HAP-1 (cell line): ENCODE data around the gene ZDHHC11B.
"Not testable (repeated sequence)": the region's sequence is repeated elsewhere in the genome, so short reads cannot be mapped to it uniquely, and the experiment has no call there.

Experiments used
- DNase-seq, 2 experiments: peaks; one replicate each; pipeline ENCODE4 v3.0.0-alpha.2; 2016 to 2020; ENCODE audit warnings: low spot score in 2 of 2
- H3K27me3 ChIP-seq: fragments of 250-450 bp; sonication (Bioruptor Pico); 2 replicates; pipeline ENCODE4 v1.5.1; 2020; ENCODE audit warnings: low read depth, mild to moderate bottlenecking, moderate library complexity
- H3K36me3 ChIP-seq: fragments of 250-450 bp; sonication (Bioruptor Pico); replicated peaks from 2 replicates; pipeline ENCODE4 v1.5.1; 2020; ENCODE audit warnings: mild to moderate bottlenecking
- H3K4me1 ChIP-seq: fragments of 250-450 bp; sonication (Bioruptor Pico); 2 replicates; pipeline ENCODE4 v1.5.1; 2020; ENCODE audit warnings: mild to moderate bottlenecking
- H3K4me3 ChIP-seq: fragments of 250-450 bp; sonication (Bioruptor Pico); 2 replicates; pipeline ENCODE4 v1.5.1; 2020; ENCODE audit warnings: mild to moderate bottlenecking, moderate library complexity
- H3K9me3 ChIP-seq: fragments of 250-450 bp; sonication (Bioruptor Pico); 2 replicates; pipeline ENCODE4 v1.5.1; 2020; ENCODE audit warnings: mild to moderate bottlenecking, moderate library complexity
- in situ Hi-C: fragments of 300-500 bp; cut with MboI; formaldehyde crosslinking; loops from 3 replicates; pipeline ENCODE4 v1.14.3; 2020; ENCODE audit warnings: low sequenced_read_pairs, inconsistent platforms, mixed read lengths

ZDHHC11B gene

DNA sequence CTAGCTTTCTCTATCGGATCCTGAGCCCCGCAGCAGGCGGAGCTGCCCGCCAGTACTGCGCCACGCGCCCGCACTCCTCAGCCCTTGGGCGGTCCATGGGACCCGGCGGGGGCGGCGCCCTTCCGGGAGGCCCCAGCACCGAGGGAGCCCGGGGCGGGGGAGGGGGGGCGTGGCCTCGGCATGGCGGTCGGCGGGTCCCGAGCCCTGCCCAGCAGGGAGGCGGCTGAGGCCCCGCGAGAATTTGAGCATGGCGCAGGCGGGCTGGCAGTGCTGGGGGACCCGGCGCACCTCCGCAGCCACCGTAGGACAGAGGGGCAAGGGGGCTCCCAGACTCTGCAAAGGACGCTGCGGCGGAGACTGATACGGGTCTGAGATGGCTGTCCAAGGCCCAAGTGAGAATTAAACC, 6.8 kb downstream of the ZDHHC11B start:
- no peaks in the 10 kb centered on the region for H3K27me3 ChIP-seq
- peak in 1 of 2 experiments; percentile 17 for DNase-seq
- in situ Hi-C loops: loop anchor here (5.0 kb wide), 1 partner anchor 95 kb away; no protein-coding TSS in a partner anchor
- no peak overlapping the region for H3K4me3 ChIP-seq
- H3K4me1 ChIP-seq: no peaks in the 10 kb centered on the region
- no peaks in the 10 kb centered on the region for H3K36me3 ChIP-seq
- no peaks in the 10 kb centered on the region for H3K9me3 ChIP-seq

DNA sequence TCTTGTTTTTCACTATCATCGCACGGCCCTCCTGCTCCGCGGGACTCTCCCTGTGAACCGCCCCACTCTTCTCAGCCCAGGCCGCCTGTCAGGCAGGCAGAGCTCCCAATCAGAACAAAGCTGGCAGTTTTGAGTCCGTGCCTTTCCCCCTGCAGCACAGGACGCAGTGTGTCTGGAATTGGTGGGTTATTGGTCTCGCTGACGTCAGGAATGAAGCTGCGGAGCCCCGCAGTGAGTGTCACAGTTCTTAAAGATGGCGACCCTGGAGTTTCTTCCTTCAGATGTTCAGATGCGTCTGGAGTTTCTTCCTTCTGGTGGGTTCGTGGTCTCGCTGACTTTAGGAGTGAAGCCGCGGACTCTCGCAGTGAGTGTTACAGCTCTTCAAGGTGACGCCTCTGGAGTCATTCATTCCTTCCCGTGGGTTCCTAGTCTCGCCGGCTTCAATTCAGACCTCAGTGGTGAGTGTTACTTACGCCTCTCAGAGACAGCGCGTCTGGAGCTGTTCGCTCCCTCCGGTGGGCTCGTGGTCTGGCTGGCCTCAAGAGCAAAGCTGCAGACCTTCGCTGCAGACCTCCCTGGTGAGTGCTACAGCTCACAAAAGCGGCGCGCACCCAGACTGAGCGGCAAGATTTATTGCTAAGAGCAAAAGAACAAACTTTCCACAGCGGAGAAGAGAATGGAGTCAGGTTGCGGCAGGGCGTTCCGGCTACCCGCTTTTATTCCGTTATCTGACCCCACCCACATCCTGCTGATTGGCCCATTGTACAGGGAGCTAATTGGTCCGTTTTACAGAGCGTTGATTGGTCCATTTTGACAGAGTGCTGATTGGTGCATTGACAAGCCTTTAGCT, 7.4 kb downstream of the ZDHHC11B start:
- Histone ChIP-seq H3K27me3 (no peaks in the 10 kb centered on the region), H3K9me3 (no peaks in the 10 kb centered on the region), H3K4me3 (no peak overlapping the region), H3K4me1 (no peaks in the 10 kb centered on the region), H3K36me3 (no peaks in the 10 kb centered on the region)
- in situ Hi-C loops: loop anchor here (5.0 kb wide), 1 partner anchor 95 kb away; no protein-coding TSS in a partner anchor
- DNase-seq: peak in 1 of 2 experiments; percentile 15

DNA sequence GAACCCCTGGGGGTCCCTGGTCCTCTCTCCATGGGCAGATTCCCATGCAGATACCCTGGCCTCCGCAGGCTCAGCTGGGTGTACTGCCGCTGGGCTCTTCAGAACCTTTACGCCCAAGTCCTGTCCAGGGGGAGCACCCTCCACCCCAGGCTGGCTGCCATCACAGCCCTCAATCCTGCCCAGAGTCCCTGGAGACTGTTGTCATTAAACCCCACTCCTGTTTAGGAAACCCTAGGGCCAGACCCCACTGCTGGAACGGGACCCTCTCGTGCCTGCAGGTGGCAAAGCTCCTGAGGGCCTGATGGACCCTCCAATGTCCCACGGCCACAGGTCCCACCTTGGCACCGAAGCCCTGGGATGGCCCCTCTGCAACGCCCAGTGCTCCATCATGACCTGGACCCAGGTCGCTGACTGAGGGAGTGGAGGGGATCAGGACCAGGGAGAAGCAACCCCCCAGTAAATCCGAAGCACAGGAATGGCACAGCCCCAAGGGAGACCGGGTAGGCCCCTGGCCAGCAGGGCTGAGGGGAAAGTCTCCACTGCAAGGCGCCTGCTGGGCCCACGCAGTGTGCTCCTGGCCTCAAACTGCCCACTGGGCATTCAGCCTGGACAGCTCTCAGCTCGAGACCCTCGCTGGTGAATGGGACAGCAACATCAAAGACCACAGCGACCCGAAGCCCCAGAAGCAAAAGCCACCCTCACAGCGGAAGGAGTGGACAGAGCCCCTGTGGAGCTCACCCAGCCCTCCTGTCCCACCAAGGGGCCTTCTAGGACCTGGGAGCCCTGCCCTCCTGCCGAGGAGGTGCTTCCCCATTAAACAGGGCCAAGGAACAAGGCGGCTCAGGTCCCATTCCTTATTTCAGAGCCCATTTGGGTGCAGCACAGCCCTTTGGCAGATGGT, 8.3 kb downstream of the ZDHHC11B start:
- DNase-seq: peak in 1 of 2 experiments; percentile 9
- no peak overlapping the region for H3K4me3 ChIP-seq
- H3K9me3 ChIP-seq: no peaks in the 10 kb centered on the region
- H3K4me1 ChIP-seq: no peaks in the 10 kb centered on the region
- no peaks in the 10 kb centered on the region for H3K36me3 ChIP-seq
- no peaks in the 10 kb centered on the region for H3K27me3 ChIP-seq
- in situ Hi-C loops: loop anchor here (5.0 kb wide), 1 partner anchor 94 kb away; no protein-coding TSS in a partner anchor

DNA sequence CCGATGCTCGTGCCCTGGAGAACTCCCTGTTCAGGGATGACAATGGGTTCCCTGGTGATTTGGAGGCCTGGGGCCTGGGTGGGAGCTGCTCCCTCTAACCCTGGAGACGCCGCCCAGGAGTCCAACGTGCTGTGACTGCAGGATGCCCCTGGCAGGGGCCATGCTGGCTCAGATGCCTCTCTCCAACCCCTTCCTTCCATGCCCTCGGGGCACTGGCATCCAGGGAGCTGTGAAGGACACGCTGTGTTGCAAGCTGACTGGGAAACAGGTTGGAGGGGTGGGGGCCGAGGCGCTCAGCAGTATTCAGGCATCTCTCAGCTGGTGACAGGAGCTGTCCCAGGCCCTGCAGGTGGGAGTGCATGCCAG, 9.0 kb downstream of the ZDHHC11B start:
- in situ Hi-C loops: loop anchor here (5.0 kb wide), 1 partner anchor 93 kb away; no protein-coding TSS in a partner anchor
- H3K27me3 ChIP-seq: not testable (repeated sequence)

DNA sequence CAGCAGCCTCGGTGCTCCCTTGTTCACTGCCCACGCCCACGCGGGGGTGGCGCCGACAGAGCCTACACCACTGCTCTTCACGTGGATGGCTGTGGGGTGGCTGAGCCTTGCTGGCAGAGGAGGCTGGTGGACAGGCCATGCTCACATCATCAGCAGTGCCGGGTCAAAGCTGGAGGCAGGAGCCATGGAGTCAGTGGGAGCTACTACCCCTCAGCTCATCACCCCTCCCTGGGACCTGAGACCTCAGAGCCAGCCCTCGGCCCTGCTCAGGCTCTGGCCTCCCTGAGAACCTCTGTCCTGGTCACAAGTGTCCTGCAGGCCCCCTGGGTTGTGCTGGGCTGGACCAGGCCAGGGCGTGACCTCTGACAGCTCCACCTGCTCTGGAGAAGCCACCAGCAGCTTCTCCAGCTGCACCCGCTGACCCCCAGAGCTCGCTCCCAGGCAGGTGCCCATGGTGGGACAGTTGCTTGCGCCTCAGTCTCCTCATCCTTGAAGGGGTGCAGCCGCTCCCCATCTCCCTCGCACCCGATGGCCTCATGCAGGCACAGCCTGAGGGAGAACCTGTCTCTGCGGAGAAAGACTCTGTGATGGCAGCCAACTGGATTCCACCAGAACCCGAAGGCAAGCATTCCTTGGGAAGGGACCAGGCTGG, 9.5 kb downstream of the ZDHHC11B start:
- in situ Hi-C loops: loop anchor here (5.0 kb wide), 1 partner anchor 93 kb away; no protein-coding TSS in a partner anchor
- H3K4me1 ChIP-seq, H3K4me3 ChIP-seq, H3K36me3 ChIP-seq, H3K9me3 ChIP-seq, H3K27me3 ChIP-seq: not testable (repeated sequence)
- DNase-seq: peak in 1 of 2 experiments; percentile 18

More for the DNA sequence above, 9.0 kb downstream of the ZDHHC11B start:
- peak in 1 of 2 experiments; percentile 22 for DNase-seq
- H3K4me1 ChIP-seq, H3K4me3 ChIP-seq, H3K36me3 ChIP-seq, H3K9me3 ChIP-seq: not testable (repeated sequence)

DNA sequence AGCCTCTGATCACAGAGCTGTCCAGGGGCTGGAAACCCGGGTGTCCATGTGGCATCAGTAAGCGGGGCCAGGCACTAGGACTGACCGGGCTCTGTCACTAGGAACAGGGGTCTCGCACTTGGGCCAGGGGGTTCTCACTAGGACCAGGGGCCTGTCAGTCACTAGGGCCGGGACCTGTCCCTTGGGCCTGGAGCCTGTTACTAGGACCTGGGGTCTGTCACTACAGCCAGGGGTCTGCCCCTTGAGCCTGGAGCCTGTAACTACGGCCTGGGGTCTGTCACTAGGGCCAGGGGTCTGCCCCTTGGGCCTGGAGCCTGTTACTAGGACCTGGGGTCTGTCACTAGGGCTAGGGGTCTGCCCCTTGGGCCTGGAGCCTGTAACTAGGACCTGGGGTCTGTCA, 10.2 kb downstream of the ZDHHC11B start:
- H3K27me3 ChIP-seq, H3K36me3 ChIP-seq, H3K4me3 ChIP-seq, in situ Hi-C loops, H3K9me3 ChIP-seq, H3K4me1 ChIP-seq: not testable (repeated sequence)
- peak in 1 of 2 experiments; percentile 10 for DNase-seq

DNA sequence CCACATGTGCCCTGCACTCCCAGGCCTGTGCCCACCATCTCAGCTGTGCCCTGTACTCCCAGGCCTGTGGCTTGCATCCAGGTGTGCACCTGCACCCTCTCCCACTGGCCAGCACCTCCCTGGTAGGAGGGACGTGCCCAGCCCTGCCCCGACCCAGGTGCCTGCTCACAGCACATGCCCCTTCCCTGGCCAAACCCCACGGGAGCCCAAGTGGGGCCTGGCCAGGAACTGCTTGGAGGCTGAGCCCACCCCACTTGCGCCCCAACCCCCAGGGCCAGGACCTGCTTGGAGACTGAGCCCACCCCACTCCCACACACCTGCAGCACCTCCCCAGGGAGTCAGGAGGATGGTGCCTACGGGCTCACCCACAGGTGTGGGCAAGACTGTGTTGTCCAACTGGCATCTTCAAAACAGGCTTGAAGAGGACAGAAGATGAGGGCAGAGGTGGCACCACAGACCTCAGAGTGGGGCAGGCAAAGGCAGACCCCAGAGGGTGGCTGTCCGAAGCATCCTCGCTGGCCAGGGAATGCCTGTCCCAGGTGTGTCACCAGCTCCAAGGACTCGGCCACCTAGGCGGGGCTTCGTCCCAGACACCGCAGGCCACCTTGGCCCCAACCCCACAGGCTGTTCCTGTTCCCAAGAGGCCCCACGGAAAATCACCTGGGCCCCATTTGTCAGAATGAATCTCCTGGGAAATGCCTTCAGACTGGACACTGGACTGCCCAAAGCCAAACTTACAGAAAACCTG, 10.8 kb downstream of the ZDHHC11B start:
- Histone ChIP-seq H3K36me3 (no peaks in the 10 kb centered on the region), H3K4me3 (no peak overlapping the region), H3K9me3 (no peaks in the 10 kb centered on the region), H3K4me1 (no peaks in the 10 kb centered on the region), H3K27me3 (no peaks in the 10 kb centered on the region)
- in situ Hi-C loops: no loop called here
- peak in 1 of 2 experiments; percentile 8 for DNase-seq

DNA sequence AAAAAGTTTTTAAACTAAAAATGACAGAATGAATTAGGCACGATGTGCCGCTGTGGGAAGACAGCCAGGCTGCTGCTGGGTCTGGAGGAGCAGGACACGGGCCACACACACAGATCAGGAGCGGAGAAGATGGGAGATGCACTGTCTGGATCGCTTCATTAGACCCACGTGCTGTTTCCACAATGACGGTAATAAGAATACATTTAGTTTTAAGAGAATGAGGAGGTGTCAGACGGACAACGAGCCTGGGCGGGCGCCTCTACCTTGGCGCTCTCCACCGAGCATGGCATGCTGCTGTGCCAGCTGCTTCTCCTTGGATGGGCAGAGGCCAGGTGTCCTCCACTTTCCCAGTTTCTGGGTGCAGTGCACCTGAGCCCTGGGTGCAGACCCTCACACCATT, 11.6 kb downstream of the ZDHHC11B start:
- peak in 1 of 2 experiments; percentile 5 for DNase-seq
- in situ Hi-C loops, H3K36me3 ChIP-seq, H3K4me1 ChIP-seq, H3K27me3 ChIP-seq, H3K9me3 ChIP-seq, H3K4me3 ChIP-seq: not testable (repeated sequence)

DNA sequence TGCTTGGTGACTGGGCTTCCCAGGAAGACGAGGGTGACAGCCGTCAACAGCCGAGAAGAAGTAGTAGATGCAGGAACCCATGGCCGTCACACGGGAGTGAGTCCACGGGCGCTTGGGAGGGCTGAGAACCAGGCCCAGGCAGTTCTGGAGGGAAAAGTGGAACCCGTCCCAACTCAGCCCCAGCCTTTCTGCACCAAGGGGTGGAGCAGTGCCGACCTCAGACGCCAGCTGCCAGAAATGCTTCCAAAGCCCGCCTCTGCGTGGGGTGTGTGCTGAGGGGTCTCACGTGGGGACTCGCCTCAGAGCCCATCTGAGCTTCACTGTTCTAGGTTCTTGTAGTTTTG, 12.0 kb downstream of the ZDHHC11B start:
- H3K9me3 ChIP-seq, H3K4me1 ChIP-seq, H3K4me3 ChIP-seq, in situ Hi-C loops, DNase-seq, H3K27me3 ChIP-seq, H3K36me3 ChIP-seq: not testable (repeated sequence)

DNA sequence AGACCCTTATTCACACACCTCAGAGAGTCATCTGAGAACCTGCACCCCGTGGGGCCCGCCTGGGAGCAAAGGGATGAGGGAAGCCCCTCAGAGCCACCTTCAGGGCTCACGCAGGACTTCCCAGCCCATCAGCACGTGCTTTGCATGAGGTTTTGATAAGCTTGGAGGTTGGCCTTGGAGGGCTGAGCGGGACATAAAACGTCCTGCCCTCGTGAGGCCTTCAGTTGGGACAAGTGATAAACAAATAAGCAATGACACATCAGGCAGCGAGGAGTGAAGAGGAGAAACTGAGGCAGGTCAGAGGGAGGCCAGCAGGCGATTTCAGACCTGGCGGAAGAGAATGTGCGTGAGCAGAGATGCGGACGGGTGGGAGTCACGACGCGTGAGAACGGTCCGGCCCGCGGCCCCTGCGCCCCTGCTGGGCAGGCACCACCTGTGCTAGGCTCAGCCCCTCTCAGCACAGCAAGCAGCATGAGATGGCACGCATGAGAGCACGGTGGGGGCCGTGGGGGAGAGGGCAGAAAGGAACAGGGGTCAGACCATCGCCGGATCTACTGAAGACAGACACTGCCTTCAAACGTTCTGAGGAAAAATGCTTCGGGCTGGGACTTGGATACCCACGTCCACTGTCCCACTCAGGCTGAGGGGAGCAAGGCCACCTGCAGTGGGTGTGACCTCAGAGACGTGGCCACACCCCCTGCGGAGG, 12.5 kb downstream of the ZDHHC11B start:
- H3K36me3 ChIP-seq, H3K4me3 ChIP-seq, H3K9me3 ChIP-seq, in situ Hi-C loops, H3K4me1 ChIP-seq, H3K27me3 ChIP-seq: not testable (repeated sequence)
- DNase-seq: peak in 1 of 2 experiments; percentile 5

DNA sequence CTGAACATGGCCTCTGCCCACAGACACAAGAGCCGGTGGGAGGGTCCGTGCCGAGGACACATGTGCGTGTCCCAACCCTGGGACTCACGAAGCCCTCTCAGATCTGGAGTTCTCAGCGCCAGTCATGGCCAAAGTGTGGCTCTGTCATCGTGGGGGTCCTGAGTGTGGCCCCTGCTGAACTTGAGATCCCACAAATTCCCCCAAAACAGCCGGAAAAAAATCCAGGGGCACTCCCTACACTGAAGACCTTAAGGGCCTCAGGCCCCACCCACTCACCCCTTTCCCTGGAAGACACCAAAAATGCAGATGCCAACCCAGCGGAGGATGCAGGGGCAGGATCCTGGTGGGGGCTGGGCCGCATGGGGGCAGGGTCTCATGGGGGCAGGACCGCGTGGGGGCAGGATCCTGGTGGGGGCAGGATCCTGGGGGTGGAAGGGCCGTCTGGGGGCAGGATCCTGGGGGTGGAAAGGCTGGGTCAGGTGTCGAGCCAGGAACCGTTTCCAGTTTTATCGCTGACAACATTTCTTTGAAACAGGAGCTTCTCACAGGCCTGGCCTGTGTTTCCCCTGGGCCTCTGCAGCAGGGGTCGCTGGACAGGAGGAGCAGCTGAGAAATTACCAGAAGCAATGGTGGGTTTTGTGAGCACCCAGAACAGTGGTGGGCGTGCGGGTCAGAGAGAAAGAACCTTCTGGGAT, 13.3 kb downstream of the ZDHHC11B start:
- H3K9me3 ChIP-seq, H3K4me3 ChIP-seq, H3K4me1 ChIP-seq, H3K27me3 ChIP-seq, in situ Hi-C loops, H3K36me3 ChIP-seq: not testable (repeated sequence)
- peak in 1 of 2 experiments; percentile 7 for DNase-seq

DNA sequence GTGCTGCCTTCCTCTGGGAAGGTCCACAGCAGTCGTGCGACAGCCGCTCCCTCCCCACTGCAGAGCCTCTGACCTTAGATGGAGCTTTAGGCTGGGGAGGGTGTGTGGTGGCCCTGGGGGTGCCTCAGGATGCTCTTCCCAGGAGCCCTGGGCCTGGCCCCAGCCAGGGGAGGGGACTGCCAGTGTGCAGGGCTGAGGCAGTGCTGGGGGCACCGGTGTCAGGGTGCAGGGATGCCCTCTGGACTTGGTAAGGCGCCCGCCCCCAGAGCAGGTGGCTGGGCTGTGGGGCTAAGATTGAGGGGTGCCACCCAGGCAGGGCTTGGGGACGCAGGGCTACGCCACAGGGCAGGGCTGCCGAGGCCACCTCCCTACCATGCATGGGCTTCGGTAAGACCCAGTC, 13.9 kb downstream of the ZDHHC11B start:
- H3K9me3 ChIP-seq, in situ Hi-C loops, H3K27me3 ChIP-seq, DNase-seq, H3K4me3 ChIP-seq, H3K4me1 ChIP-seq, H3K36me3 ChIP-seq: not testable (repeated sequence)
